HUES48 (cell line): ENCODE measurements around the gene PRMT6.
"Not testable (repeated sequence)": the region's sequence is repeated elsewhere in the genome, so short reads cannot be mapped to it uniquely, and the experiment has no call there.

Source experiments
- H3K27ac ChIP-seq: one replicate; pipeline ENCODE4 v1.7.0; 2013; ENCODE audit warnings: low read depth, low read length, inconsistent platforms
- H3K27me3 ChIP-seq: 2 replicates; pipeline ENCODE4 v1.6.1; 2013; ENCODE audit warnings: mild to moderate bottlenecking, low read length; ENCODE audit not compliant: control insufficient read depth, insufficient read depth
- H3K36me3 ChIP-seq: 2 replicates; pipeline ENCODE4 v1.6.1; 2013; ENCODE audit warnings: low read length; ENCODE audit not compliant: control insufficient read depth, insufficient read depth
- H3K4me1 ChIP-seq: 2 replicates; pipeline ENCODE4 v1.6.1; 2013; ENCODE audit warnings: mild to moderate bottlenecking, low read length; ENCODE audit not compliant: control insufficient read depth, insufficient read depth
- H3K4me3 ChIP-seq: 2 replicates; pipeline ENCODE4 v1.5.1; 2013; ENCODE audit warnings: mild to moderate bottlenecking, low read depth, low read length
- H3K9ac ChIP-seq: 2 replicates; pipeline ENCODE4 v1.6.1; 2013; ENCODE audit warnings: mild to moderate bottlenecking, low read depth, low read length, moderate library complexity
- H3K9me3 ChIP-seq: 2 replicates; pipeline ENCODE4 v1.6.1; 2013; ENCODE audit warnings: low read length; ENCODE audit not compliant: control insufficient read depth, insufficient read depth

The PRMT6 gene

GRCh38 chr1:107051266-107051665 lies 5.2 kb upstream of the PRMT6 start:
- no peak overlapping the region for H3K9ac ChIP-seq
- H3K27me3 ChIP-seq: no peaks in the 10 kb centered on the region
- no peaks in the 10 kb centered on the region for H3K36me3 ChIP-seq
- H3K4me3 ChIP-seq: no peak overlapping the region
- no peak overlapping the region for H3K27ac ChIP-seq
- no peaks in the 10 kb centered on the region for H3K4me1 ChIP-seq
- no peaks in the 10 kb centered on the region; the same call in 1 of the 2 replicates for H3K9me3 ChIP-seq

DNA sequence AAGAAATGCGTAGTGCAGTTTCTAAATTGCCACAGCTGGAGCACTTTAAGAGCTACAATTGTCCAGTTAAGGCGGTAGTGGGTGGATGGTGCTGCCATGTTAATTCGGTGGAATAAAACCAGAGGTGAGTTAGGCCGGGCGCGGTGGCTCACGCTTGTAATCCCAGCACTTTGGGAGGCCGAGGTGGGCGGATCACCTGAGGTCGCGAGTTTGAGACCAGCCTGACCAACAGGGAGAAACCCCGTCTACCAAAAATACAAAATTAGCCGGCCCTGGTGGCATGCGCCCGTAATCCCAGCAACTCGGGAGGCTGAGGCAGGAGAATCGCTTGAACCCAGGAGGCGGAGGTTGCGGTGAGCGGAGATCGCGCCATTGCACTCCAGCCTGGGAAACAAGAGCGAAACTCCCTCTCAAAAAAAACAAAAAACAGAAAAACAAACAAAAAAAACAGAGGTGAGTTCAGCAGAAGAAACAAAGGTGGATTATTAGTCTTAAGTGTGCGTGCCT lies 502 bp upstream of the PRMT6 start:
- not testable (repeated sequence) for H3K27ac ChIP-seq, H3K27me3 ChIP-seq, H3K9me3 ChIP-seq
- Histone ChIP-seq H3K36me3 (peaks cover 15% of the 10 kb centered on the region), H3K4me1 (peaks cover 20% of the 10 kb centered on the region), H3K4me3 (peak overlapping the region; percentile 91), H3K9ac (peak overlapping the region; percentile 53; the same call in 1 of the 2 replicates)

- peaks cover 15% of the 10 kb centered on the region for H3K36me3 ChIP-seq
- H3K9ac ChIP-seq: peak overlapping the region; percentile 92
- H3K27ac ChIP-seq: peak overlapping the region; percentile 79
- peaks cover 20% of the 10 kb centered on the region for H3K4me1 ChIP-seq
- no peaks in the 10 kb centered on the region for H3K27me3 ChIP-seq
- peak overlapping the region; percentile 91 for H3K4me3 ChIP-seq
- H3K9me3 ChIP-seq: no peaks in the 10 kb centered on the region
These were observed 991 bp downstream of the PRMT6 start for GRCh38 chr1:107057197-107058133.

GRCh38 chr1:107058245-107059032 lies 2.0 kb downstream of the PRMT6 start:
- H3K9ac ChIP-seq: peak overlapping the region; percentile 92; the same call in 1 of the 2 replicates

DNA sequence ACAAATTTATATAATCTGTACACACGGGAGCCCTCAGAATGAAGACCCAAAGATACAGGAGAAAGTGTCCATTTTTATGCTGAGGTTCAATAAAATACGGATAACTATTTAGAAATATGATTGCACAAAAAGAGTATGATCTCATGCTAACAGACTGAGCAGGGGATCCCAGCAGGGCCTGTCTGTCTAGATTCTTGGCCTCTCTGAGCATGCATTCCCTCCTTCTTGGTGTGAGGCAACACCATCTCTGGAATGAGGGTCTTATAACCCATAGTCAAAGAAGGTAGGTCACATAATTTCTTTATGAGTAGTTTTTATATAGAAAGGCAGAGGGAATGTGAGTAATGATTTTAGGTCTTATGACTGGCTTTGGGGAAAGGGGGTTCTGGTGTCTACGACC lies 5.4 kb downstream of the PRMT6 start:
- peaks cover 15% of the 10 kb centered on the region for H3K36me3 ChIP-seq
- H3K27ac ChIP-seq: no peak overlapping the region
- H3K9me3 ChIP-seq: no peaks in the 10 kb centered on the region
- no peak overlapping the region for H3K9ac ChIP-seq
- H3K4me3 ChIP-seq: no peak overlapping the region
- H3K27me3 ChIP-seq: no peaks in the 10 kb centered on the region
- H3K4me1 ChIP-seq: peaks cover 20% of the 10 kb centered on the region

More at GRCh38 chr1:107058245-107059032, 2.0 kb downstream of the PRMT6 start:
- Histone ChIP-seq H3K27ac (no peak overlapping the region), H3K27me3 (no peaks in the 10 kb centered on the region), H3K9me3 (no peaks in the 10 kb centered on the region), H3K4me1 (peaks cover 20% of the 10 kb centered on the region), H3K36me3 (peaks cover 15% of the 10 kb centered on the region), H3K4me3 (peak overlapping the region; percentile 91)

GRCh38 chr1:107073493-107073892 lies 17.0 kb downstream of the PRMT6 start:
- no peak overlapping the region for H3K4me3 ChIP-seq
- no peaks in the 10 kb centered on the region for H3K36me3 ChIP-seq
- no peaks in the 10 kb centered on the region for H3K9me3 ChIP-seq
- H3K9ac ChIP-seq: no peak overlapping the region
- no peaks in the 10 kb centered on the region for H3K27me3 ChIP-seq
- no peaks in the 10 kb centered on the region for H3K4me1 ChIP-seq
- H3K27ac ChIP-seq: no peak overlapping the region

- H3K36me3 ChIP-seq: no peaks in the 10 kb centered on the region
These were observed 20.4 kb downstream of the PRMT6 start for GRCh38 chr1:107076841-107077240.

DNA sequence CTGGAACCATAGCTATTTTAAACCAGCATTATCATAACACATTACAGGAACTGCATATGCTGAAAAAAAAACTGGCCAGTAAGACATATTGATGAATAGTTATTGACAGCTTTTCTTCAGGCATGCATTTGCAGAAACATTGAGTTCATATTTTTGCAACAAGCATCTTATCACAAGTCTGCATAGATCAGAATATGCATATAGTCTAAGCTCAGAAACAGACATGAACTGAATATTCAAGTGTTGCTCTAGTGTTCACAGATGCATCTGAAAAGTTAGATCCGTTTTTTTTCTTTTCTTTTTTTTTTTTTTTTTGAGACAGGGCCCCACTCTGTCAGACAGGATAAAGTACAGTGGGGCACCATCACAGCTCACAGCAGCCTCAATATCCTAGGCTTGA lies 22.8 kb downstream of the PRMT6 start:
- Histone ChIP-seq H3K4me1 (no peaks in the 10 kb centered on the region), H3K36me3 (no peaks in the 10 kb centered on the region), H3K27ac (no peak overlapping the region), H3K9me3 (peaks cover 2% of the 10 kb centered on the region), H3K9ac (no peak overlapping the region), H3K27me3 (no peaks in the 10 kb centered on the region), H3K4me3 (no peak overlapping the region)

More at GRCh38 chr1:107076841-107077240, 20.4 kb downstream of the PRMT6 start:
- Histone ChIP-seq H3K9ac (no peak overlapping the region), H3K9me3 (no peaks in the 10 kb centered on the region), H3K27ac (no peak overlapping the region), H3K4me3 (no peak overlapping the region), H3K27me3 (no peaks in the 10 kb centered on the region), H3K4me1 (no peaks in the 10 kb centered on the region)

DNA sequence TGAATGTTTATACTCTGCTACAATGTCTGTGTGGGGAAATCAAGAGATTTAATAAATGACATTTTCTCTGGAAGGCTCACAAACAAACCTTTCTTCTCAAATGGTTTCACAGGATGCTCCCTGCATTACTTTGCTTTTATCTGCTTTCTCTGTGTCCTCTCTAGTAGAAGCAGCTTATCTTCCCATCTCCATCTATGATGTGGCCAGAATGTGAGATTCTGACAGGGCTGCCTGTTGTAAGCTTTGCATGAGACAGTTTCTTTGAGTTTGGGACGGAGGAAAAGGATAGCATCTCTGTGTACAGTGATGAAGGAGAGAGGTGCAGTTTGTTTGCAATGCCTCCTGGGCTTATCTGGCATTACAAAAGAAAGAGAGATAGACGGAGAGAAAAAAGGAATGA lies 24.6 kb downstream of the PRMT6 start:
- no peaks in the 10 kb centered on the region for H3K27me3 ChIP-seq
- H3K4me1 ChIP-seq: no peaks in the 10 kb centered on the region
- H3K4me3 ChIP-seq: no peak overlapping the region
- H3K9ac ChIP-seq: no peak overlapping the region
- H3K27ac ChIP-seq: no peak overlapping the region
- H3K9me3 ChIP-seq: peaks cover 3% of the 10 kb centered on the region
- no peaks in the 10 kb centered on the region for H3K36me3 ChIP-seq

GRCh38 chr1:107091418-107091817 lies 34.9 kb downstream of the PRMT6 start:
- no peak overlapping the region for H3K27ac ChIP-seq
- no peak overlapping the region for H3K4me3 ChIP-seq
- H3K27me3 ChIP-seq: no peaks in the 10 kb centered on the region
- no peaks in the 10 kb centered on the region for H3K4me1 ChIP-seq
- no peaks in the 10 kb centered on the region for H3K9me3 ChIP-seq
- H3K9ac ChIP-seq: no peak overlapping the region
- H3K36me3 ChIP-seq: no peaks in the 10 kb centered on the region

DNA sequence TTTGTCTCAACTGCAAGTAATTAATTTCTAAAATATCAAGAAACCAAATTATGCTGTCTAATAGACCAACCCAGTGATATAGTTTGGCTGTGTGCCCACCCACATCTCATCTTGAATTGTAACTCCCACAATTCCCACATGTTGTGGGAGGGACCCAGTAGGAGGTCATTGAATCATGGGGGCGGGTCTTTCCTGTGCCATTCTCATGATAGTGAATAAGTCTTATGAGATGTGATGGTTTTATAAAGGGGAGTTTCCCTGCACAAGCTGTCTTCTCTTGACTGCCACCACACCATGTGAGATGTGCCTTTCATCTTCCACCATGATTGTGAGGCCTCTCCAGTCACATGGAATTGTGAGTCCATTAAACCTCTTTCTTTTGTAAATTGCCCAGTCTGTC lies 36.9 kb downstream of the PRMT6 start:
- not testable (repeated sequence) for H3K4me1 ChIP-seq, H3K27me3 ChIP-seq, H3K27ac ChIP-seq, H3K9ac ChIP-seq, H3K9me3 ChIP-seq, H3K36me3 ChIP-seq, H3K4me3 ChIP-seq
